Astrocyte (in vitro differentiated cells and primary cell): ENCODE results near the gene CDH13. TPM values are rescaled to one million over a fixed set of nuclear protein-coding genes. Genes with fewer than 3 reads are reported as not detected.

Source experiments
- DNase-seq: peaks from one replicate; pipeline ENCODE4 v3.0.0-alpha.2; 2010; ENCODE audit warnings: low read depth
- FAIRE-seq: peaks from 2 replicates; lab custom pipeline; 2011; peaks lifted over from hg19 to GRCh38; lab: Jason Lieb, UNC
- H2AFZ ChIP-seq: 2 replicates; pipeline ENCODE4 v1.6.0; 2012; ENCODE audit warnings: low read depth, low read length, inconsistent platforms
- H3K27ac ChIP-seq: 2 replicates; pipeline ENCODE4 v1.5.1; 2011; ENCODE audit warnings: low read depth, low read length, inconsistent platforms
- H3K27me3 ChIP-seq: 2 replicates; pipeline ENCODE4 v1.6.0; 2011; ENCODE audit warnings: low read length, inconsistent platforms; ENCODE audit not compliant: insufficient read depth
- H3K36me3 ChIP-seq: 2 replicates; pipeline ENCODE4 v1.5.1; 2011; ENCODE audit warnings: low read length, inconsistent platforms; ENCODE audit not compliant: insufficient read depth
- H3K4me1 ChIP-seq: 2 replicates; pipeline ENCODE4 v1.5.1; 2011; ENCODE audit warnings: low read length, inconsistent platforms; ENCODE audit not compliant: insufficient read depth
- H3K4me2 ChIP-seq: 2 replicates; pipeline ENCODE4 v1.6.0; 2012; ENCODE audit warnings: low read length, inconsistent platforms
- H3K4me3 ChIP-seq: 2 replicates; pipeline ENCODE4 v1.5.1; 2011; ENCODE audit warnings: low read depth, mild to moderate bottlenecking, low read length, inconsistent platforms; ENCODE audit not compliant: insufficient read depth
- H3K79me2 ChIP-seq: 2 replicates; pipeline ENCODE4 v1.6.0; 2012; ENCODE audit warnings: mild to moderate bottlenecking, low read length, inconsistent platforms; ENCODE audit not compliant: insufficient read depth
- H3K9ac ChIP-seq: 2 replicates; pipeline ENCODE4 v1.6.0; 2012; ENCODE audit warnings: mild to moderate bottlenecking, low read length, inconsistent platforms
- H3K9me3 ChIP-seq: 2 replicates; pipeline ENCODE4 v1.5.1; 2012; ENCODE audit warnings: low read depth, mild to moderate bottlenecking, low read length, inconsistent platforms; ENCODE audit not compliant: insufficient read depth
- H4K20me1 ChIP-seq: 2 replicates; pipeline ENCODE4 v1.6.0; 2012; ENCODE audit warnings: low read length, inconsistent platforms; ENCODE audit not compliant: insufficient read depth
- H3K27ac Mint-ChIP-seq: one replicate; pipeline ENCODE4 v1.8.0; 2021; ENCODE audit warnings: mild to moderate bottlenecking, mixed read lengths; ENCODE audit not compliant: unreplicated experiment
- H3K27me3 Mint-ChIP-seq: one replicate; pipeline ENCODE4 v1.8.0; 2021; ENCODE audit warnings: low read depth, mixed read lengths; ENCODE audit not compliant: unreplicated experiment
- H3K36me3 Mint-ChIP-seq: one replicate; pipeline ENCODE4 v1.8.0; 2021; ENCODE audit warnings: low read depth, mixed read lengths; ENCODE audit not compliant: unreplicated experiment
- H3K4me1 Mint-ChIP-seq: one replicate; pipeline ENCODE4 v1.8.0; 2021; ENCODE audit warnings: low read depth, mixed read lengths; ENCODE audit not compliant: unreplicated experiment
- H3K4me3 Mint-ChIP-seq: one replicate; pipeline ENCODE4 v1.8.0; 2021; ENCODE audit warnings: mild to moderate bottlenecking, moderate library complexity, mixed read lengths; ENCODE audit not compliant: unreplicated experiment
- H3K9me3 Mint-ChIP-seq: one replicate; pipeline ENCODE4 v1.8.0; 2021; ENCODE audit warnings: mild to moderate bottlenecking, mixed read lengths; ENCODE audit not compliant: unreplicated experiment
- CTCF ChIP-seq: IDR thresholded peaks from 2 replicates; pipeline ENCODE4 v1.5.1; 2011; ENCODE audit warnings: low read depth, mild to moderate bottlenecking, inconsistent platforms, low read length, moderate library complexity; ENCODE audit not compliant: insufficient read depth
- EZH2 ChIP-seq: IDR thresholded peaks from 2 replicates; pipeline ENCODE4 v1.6.1; 2012; ENCODE audit warnings: mild to moderate bottlenecking, low read length, inconsistent platforms; ENCODE audit not compliant: insufficient read depth
- total RNA-seq: library from RNA; stranded (reverse); gene quantifications from 2 replicates; pipeline ENCODE4 v1.2.1, GENCODE V29; 2021

CDH13 gene
- total RNA-seq, 1 donor from 2014 or later: 41.7 TPM

- H3K79me2 ChIP-seq: no peaks in the 10 kb centered on the region
- no peaks in the 10 kb centered on the region for H4K20me1 ChIP-seq
- Mint-ChIP-seq H3K36me3 (no peaks in the 10 kb centered on the region), H3K27me3 (no peaks in the 10 kb centered on the region), H3K4me3 (no peak overlapping the region), H3K27ac (no peak overlapping the region), H3K9me3 (peaks cover 3% of the 10 kb centered on the region), H3K4me1 (no peaks in the 10 kb centered on the region)
- DNase-seq (no peak), FAIRE-seq (no peak)
- H3K9ac ChIP-seq: no peak overlapping the region
- H3K27me3 ChIP-seq: no peaks in the 10 kb centered on the region
- no peaks in the 10 kb centered on the region for H3K9me3 ChIP-seq
- H3K4me1 ChIP-seq: no peaks in the 10 kb centered on the region
- no peaks in the 10 kb centered on the region for H3K36me3 ChIP-seq
- H3K27ac ChIP-seq: no peak overlapping the region
- no peak overlapping the region for H2AFZ ChIP-seq
- TF ChIP-seq EZH2 (no peak), CTCF (no peak)
- H3K4me3 ChIP-seq: no peak overlapping the region
- H3K4me2 ChIP-seq: no peak overlapping the region
Measured at GRCh38 chr16:83158320-83158957, 531.7 kb downstream of the CDH13 start.

- Histone ChIP-seq H3K4me3 (no peak overlapping the region), H3K4me2 (no peak overlapping the region), H3K27ac (no peak overlapping the region), H3K9me3 (no peaks in the 10 kb centered on the region), H3K79me2 (no peaks in the 10 kb centered on the region), H4K20me1 (no peaks in the 10 kb centered on the region), H3K36me3 (no peaks in the 10 kb centered on the region), H2AFZ (no peak overlapping the region), H3K27me3 (no peaks in the 10 kb centered on the region), H3K9ac (no peak overlapping the region), H3K4me1 (no peaks in the 10 kb centered on the region)
- Mint-ChIP-seq H3K9me3 (no peaks in the 10 kb centered on the region), H3K4me1 (no peaks in the 10 kb centered on the region), H3K27me3 (no peaks in the 10 kb centered on the region), H3K4me3 (no peak overlapping the region), H3K36me3 (no peaks in the 10 kb centered on the region), H3K27ac (no peak overlapping the region)
- no peak for FAIRE-seq
- no peak for DNase-seq
- no peak for TF ChIP-seq EZH2
Measured at GRCh38 chr16:83159049-83159448, 532.3 kb downstream of the CDH13 start.

GRCh38 chr16:83160287-83161020 is 533.7 kb downstream of the CDH13 start:
- H3K36me3 ChIP-seq: no peaks in the 10 kb centered on the region
- DNase-seq: no peak
- no peak overlapping the region for H3K4me2 ChIP-seq
- H3K27ac ChIP-seq: no peak overlapping the region
- no peaks in the 10 kb centered on the region for H3K9me3 ChIP-seq
- Mint-ChIP-seq H3K9me3 (no peaks in the 10 kb centered on the region), H3K4me3 (no peak overlapping the region), H3K36me3 (no peaks in the 10 kb centered on the region), H3K4me1 (no peaks in the 10 kb centered on the region), H3K27ac (no peak overlapping the region), H3K27me3 (peaks cover under 1% of the 10 kb centered on the region)
- no peaks in the 10 kb centered on the region for H4K20me1 ChIP-seq
- no peaks in the 10 kb centered on the region for H3K79me2 ChIP-seq
- no peaks in the 10 kb centered on the region for H3K4me1 ChIP-seq
- H2AFZ ChIP-seq: no peak overlapping the region
- TF ChIP-seq CTCF (no peak), EZH2 (no peak)
- H3K9ac ChIP-seq: no peak overlapping the region
- H3K4me3 ChIP-seq: no peak overlapping the region
- H3K27me3 ChIP-seq: no peaks in the 10 kb centered on the region
- FAIRE-seq: no peak
